PFSK-1 (cell line): ENCODE results near the gene PARD3B.

Experiments used
- POLR2AphosphoS5 ChIP-seq: IDR thresholded peaks from 2 replicates; pipeline ENCODE4 v1.6.1; 2012; ENCODE audit warnings: low read depth, mild to moderate bottlenecking, control low read depth, low read length, moderate library complexity
- SIN3A ChIP-seq: IDR thresholded peaks from 2 replicates; pipeline ENCODE4 v1.6.1; 2012; ENCODE audit warnings: mild to moderate bottlenecking, low read length, moderate library complexity, borderline replicate concordance; ENCODE audit not compliant: insufficient read depth
- TAF1 ChIP-seq: IDR thresholded peaks from 2 replicates; pipeline ENCODE4 v1.6.1; 2012; ENCODE audit warnings: low read length, control low read depth, borderline replicate concordance; ENCODE audit not compliant: insufficient read depth

- no peak for TF ChIP-seq POLR2AphosphoS5
- no peak for TF ChIP-seq TAF1
- TF ChIP-seq SIN3A: no peak
Measured at GRCh38 chr2:205103699-205104098, 558.4 kb downstream of the PARD3B start.
